HG03159 (cell line): ENCODE measurements around the gene OSBPL2.

Source experiments
- ATAC-seq: cut with Tn5 transposase; IDR thresholded peaks from one replicate; pipeline ENCODE4 v1.9.1; 2021; ENCODE audit warnings: mild to moderate bottlenecking, moderate library complexity; ENCODE audit not compliant: unreplicated experiment

Gene OSBPL2

DNA sequence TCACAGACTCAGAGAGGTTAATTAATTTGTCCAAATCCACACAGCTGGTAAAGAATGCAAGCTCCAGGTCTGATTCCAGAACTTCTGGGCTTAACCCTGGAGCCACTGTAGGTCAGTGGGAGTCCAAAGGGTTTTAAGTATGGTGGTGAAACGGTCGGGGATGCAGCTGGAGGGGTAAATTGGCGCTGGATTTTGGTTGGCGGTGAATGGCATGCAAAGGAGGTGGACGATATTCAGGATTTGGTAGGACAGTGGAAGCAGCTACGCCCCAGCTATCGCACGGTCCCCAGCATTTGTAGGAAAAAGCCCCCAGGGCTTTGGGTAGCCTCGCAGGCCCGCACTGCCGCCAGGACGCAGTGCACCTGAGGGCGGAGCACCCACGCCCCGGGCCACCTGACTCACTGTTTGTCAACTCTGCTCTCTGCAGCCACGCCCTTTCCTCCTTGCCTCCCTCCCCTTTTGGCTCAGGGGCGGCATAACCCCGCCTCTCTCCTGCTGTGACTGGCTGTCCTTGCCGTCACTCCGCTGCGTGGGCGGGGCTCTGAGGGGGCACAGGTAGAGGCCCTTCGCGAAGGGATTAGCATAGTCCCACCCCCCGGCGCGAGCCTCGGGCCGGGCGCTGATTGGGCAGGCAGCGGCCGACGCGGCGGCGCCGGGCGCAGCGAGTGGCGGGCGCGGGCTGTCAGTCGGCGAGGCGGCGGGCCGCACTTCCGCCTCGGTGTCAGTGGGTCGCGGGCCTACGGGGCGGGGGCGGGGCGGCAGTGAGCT, at the start of gene OSBPL2:
Gene OSBPL2, plus strand, starts transcription at position 721 of the 768 bp plus-strand sequence. CDS start 17,664 bp downstream, outside the sequence.
- peak; percentile 98 for ATAC-seq

DNA sequence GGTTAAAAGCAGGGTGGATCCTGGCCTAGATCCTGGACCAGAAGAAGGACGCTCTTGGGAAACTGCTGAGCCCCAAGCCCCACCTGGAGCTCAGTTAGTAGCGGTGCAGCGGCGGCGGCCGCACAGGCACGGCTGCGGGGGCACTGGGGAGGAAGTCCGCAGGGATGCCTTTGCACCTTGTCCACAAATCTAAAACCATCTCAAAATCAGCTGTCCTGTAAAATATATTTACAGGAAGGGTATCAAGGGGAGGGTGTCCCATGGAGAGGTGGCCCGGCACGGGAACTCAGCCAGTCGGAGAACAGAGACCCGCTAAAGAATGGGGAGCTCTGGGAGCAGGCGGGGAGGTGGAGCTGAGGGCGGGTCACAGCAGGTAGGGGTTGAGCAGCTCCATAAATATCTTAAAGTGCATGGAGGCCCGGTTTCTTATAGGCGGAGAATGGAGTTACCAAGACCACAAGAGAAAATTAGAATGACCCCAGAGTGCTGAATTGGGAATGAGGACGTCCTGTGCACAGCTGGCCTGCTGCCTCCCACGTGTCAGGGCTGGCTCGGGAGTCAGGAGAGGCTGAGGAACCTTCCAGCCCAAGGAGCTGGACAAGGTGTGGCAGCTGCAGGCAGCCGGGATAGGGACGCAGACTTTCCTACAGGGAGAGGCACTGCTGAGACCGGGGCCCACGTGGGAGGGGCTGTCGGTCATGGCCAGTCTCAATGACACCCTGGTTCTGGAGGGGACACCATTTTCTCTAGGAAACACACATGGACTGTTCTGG, 47.5 kb upstream of the OSBPL2 start:
- ATAC-seq = no peak

DNA sequence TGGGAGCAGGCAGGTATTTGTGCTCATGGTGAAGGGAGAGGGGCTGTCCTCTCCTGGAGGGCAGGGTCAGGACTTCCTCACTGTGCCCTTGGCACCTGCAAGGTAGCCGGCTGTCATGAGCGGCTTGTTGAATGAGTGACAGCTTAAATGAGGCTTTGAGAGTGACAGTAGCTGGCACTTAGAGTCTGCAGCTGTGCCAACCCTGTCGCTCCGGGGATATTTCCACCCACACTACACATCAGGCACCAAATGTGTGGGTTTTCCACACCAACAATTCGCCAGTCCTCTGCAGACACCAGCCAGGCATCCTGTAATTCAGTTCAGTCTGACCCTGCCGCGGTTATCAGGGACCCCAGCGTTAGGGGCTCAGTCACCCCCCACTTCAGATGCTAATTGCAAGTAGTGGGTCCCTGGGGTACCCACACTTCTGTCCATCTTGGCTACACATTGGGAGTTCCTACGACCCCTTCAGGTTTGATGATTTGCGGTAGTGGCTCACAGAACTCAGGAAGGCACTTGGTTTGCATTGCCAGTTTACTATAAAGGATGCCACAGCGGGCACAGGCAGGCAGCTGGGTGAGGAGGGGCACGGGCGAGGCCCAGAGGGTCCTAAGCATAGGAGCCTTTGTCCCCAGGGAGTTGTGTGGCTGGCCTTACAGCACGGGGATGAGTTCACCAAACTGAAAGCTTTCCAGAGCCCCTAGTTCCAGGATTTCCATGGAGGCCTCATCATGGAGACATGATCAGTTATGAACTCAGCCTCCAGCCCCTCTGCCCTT, 46.4 kb upstream of the OSBPL2 start:
- ATAC-seq = no peak

DNA sequence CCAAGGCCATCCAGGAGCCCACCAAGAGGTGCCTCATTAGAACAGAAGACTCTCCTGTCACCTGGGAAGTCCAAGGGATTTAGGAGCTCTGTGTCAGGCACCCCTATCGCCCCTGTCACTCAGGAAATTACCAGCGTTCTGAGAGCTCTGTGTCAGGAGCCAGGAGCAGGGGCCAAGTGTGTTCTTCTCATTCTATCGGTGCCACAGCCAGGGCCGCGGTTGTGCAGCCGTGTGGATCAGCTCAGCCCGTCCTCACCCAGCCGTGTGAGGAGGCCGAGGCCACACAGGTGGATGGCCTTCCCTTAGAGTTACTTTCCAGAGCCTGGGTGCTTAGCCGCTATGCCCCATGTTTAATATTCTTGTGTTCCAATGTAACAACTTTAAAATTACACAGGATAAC, 45.7 kb upstream of the OSBPL2 start:
- ATAC-seq = no peak

DNA sequence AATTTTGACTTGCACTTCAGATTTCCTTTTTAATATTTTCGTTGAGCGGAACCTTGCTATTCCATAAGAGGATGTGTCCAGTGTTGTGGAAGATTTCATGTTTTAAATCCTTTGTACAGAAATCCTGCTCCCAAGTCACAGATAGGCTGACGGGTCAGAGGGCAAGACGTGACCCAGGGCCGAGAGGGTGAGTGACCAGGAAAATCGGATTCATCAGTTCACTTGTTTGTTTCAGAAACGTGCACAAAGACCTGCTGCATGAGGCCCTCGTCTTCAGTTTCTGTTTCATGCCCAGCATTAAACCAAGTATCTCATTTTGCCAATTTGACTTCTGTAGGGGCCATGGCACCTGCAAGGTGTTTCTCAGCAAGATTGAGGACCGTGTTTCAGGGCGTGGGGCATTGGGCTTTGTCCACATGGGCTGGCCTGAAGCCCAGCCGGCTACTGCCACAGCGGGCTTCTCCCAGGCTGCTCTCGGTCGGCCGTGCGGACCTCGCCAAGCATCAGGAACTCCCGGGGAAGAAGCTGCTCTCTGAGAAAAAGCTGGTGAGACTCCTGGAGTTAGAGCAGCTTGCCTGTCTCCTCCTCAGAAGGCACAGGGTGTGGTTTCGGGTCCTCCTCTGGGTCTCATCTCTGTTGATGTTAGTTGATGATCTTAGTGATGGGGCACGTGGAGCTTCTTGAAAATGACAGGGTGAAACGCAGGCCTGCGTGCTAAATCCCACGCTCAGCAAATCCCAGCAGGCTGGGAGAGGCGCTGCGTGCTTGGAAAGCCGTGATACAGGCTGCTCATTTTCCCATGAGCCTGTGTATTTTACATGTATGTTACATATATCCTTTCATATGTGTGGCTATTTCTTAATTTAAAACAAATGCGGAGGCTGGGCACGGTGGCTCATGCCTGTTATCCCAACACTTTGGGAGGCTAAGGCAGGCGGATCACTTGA, 45.0 kb upstream of the OSBPL2 start:
- ATAC-seq = no peak

DNA sequence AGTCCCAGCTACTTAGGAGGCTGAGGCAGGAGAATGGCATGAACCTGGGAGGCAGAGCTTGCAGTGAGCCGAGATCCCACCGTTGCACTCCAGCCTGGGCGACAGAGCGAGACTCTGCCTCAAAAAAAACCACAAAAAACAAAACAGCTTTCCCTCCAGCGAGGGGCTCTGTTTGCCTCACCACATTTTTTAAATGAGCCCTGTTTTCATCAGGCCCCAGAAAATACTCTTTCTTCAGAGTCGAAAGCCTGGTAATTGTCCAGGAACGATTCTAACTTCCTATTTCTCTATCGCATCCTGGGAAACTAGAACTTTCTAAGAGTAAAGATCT, 43.3 kb upstream of the OSBPL2 start:
- no peak for ATAC-seq

DNA sequence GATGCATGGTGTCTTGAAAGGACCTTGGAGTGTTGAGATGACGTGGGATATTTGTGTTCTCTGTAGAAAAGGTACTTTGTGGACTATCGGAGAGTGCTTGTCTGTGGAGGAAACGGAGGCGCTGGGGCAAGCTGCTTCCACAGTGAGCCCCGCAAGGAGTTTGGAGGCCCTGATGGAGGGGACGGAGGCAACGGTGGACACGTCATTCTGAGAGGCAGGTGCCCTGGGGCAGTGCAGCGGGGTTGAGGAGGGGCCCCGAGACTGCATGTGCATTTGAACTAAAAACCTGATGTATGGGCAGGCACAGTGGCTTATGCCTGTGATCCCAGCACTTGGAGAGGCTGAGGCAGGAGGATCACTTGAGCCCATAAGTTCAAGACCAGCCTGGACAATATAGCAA, 42.6 kb upstream of the OSBPL2 start:
- no peak for ATAC-seq

DNA sequence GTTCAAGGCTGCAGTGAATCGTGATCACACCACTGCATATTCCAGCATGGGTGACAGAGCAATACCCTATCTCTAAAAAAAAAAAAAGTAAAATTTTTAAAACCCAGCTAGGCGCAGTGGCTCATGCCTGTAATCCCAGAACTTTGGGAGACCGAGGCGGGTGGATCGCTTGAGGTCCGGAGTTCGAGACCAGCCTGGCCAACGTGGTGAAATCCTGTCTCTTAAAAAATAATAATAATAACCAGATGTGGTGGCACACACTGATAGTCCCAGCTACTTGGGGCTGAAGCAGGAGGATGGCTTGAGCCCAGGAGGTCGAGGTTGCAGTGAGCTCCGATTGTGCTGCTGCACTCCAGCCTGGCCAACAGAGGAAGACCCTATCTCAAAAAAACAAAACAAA, 42.0 kb upstream of the OSBPL2 start:
- no peak for ATAC-seq

DNA sequence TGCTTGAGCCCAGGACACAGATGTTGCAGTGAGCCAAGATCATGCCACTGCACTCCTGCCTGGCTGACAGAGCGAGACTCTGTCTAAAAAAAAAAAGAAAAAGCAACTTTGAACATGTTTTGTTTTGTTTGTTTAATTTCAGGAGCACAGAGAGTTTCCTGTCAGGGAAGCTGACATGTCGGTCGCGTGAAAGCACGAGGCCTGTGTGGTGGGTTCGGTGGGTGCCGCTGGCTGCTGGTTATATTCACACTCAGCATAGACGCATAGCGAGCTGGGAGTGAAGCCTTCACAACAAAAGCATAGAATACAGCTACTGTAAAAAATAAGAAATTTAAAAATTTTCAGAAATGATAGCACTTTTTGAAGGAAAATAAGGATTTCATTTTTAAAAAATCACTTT, 41.0 kb upstream of the OSBPL2 start:
- ATAC-seq = no peak

DNA sequence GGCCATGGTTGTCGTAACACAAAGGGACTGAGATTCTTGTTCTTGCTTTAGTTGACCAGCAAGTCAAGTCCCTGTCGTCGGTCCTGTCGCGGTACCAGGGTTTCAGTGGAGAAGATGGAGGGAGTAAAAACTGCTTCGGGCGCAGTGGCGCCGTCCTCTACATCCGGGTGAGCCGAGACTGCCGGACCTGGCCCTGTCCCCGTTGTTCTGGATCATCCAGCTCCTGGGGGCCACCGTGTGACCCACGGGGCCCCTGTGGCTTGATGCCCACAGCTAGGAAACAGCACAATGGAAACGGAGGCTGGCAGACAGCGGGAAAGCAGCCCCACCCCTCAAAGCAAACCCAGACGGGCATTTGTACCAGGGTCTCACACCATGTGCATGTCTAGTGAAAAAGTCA, 40.5 kb upstream of the OSBPL2 start:
- no peak for ATAC-seq

DNA sequence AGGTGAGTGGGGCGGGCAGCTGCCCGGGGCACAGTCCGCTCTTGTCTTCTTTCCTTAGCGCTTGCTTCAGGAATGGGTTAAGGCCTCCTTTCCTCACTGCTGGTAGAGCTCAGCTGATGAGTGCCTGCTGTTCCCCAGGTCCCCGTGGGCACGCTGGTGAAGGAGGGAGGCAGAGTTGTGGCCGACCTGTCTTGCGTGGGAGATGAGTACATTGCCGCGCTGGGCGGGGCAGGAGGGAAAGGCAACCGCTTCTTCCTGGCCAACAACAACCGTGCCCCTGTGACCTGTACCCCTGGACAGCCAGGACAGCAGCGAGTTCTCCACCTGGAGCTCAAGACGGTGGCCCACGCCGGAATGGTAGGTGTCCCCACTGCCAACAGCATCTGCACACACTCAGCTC, 39.8 kb upstream of the OSBPL2 start:
- ATAC-seq = no peak

DNA sequence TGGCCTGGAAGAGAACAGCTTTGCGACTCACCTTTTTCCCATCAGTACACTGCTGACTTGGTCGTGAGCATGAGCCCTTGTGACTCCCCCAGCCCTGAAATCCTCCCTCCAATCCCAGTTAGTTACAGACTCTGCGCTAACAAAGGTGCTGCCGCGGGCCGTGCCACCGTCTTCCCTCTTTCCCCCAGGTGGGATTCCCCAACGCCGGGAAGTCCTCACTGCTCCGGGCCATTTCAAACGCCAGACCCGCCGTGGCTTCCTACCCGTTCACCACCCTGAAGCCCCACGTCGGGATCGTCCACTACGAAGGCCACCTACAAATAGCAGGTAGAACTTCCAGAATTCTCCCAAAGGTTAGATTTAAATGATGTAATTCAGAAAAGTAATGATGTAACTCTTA, 39.4 kb upstream of the OSBPL2 start:
- no peak for ATAC-seq

DNA sequence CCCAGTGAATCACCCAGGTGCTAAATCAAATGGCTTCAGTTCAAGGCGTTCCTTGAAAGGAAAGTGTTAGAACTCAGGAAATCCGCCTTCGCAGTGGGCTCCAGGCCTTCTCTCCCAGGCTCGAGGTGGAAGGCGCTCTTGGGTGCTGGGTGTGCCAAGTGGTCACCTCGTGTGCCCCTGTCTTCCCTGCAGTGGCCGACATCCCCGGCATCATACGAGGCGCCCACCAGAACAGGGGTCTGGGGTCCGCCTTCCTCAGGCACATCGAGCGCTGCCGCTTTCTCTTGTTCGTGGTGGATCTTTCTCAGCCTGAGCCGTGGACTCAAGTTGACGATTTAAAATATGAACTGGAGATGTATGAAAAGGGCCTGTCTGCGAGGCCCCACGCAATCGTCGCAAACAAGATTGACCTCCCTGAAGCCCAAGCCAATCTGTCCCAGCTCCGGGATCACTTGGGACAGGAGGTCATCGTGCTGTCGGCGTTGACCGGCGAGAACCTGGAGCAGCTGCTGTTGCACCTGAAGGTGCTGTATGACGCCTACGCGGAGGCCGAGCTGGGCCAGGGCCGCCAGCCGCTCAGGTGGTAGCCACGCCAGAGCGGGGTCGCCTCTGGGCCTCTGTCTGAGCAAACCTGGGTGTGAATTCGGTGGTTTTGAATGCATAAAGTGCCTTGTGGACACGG, 37.7 kb upstream of the OSBPL2 start:
- no peak for ATAC-seq

DNA sequence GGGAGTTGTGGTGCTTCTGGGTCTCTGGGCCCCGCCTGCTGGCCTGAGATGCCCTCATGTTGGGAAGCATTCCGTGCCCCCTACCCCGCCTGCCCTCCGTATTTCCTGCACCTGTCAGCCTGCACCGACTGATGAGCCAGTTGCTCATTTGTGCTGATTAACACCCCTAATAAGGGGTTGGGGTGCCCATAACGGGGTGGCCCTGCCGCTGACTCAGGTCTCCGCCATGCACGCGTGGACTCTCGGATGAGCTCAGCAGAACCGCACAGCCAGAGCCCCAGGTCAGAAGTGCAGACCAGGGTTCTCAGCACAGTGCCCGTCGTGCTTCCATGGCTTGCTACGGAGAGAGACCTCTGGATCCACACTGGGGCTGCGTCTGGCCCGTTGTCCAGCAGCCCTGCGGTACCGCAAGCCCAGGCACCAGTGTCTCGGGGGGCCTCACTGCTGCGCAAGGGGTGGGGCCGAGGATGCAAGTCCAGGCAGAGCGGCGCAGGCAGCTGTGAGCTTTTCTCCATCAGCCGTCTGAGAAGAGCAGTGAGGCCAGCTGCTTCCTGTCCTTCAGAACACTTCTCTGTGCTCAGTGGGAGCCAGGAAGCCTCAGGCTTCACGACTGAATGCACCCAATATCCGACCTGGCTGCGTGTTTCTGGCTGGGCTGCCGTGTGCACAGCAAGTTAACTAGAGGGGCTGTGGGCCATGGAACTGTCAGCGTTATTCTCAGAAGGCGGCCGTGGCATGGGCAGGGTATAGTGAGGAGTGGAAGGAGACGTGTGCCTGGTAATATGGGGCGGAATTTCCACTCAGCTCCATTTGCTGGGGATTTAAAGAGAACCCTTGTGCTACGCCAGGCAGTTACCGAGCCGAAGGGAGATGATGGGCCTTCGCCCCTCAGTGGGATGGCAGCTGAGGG, 36.9 kb upstream of the OSBPL2 start:
- ATAC-seq = no peak

DNA sequence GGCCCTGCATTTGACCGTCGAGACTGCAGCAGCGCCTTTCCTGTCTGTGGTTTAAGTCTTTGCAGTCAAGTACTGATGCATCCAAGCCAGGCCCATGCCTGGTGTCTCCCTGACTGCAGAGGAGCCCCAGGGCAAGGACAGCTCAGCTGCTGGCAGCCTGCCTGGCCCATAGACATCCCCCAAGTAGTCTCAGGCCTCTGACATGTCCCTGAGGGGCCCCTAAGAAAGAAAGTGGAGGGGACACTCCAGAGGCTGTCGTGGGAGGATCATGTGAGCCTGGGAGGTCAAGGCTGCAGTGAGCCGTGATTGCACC, 36.3 kb upstream of the OSBPL2 start:
- ATAC-seq = no peak

DNA sequence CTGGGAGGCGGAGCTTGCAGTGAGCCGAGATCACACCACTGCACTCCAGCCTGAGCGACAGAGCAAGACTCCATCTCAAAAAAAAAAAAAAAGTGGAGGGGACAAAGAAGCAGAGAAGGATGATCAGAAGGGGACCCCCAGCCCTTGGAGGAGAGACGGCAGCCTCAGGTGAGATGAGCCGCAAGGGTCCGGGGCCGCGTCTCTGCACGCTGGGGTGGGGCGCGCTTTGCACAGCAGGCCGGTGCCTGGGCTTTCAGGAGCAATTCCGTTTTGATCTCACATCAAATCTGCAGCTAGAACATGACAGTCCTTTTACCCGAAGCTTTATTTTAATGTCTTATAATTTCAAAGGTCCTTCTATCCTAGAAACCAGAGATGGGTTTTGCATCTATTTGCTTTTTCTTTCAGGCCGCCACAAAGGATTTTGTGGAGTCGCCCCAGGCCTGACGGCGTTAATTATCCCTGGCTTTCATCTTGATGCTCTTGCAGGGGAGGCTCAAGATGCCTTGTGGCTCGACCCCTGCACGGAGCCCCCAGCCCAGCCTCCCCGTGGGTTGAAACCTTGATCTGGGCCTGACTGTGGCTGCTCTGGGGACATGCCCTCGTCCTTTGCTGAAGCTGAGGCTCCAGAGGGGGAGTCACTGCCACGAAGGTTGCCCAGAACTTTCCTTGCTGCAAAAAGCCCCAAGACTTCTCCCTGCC, 35.5 kb upstream of the OSBPL2 start:
- ATAC-seq = no peak

DNA sequence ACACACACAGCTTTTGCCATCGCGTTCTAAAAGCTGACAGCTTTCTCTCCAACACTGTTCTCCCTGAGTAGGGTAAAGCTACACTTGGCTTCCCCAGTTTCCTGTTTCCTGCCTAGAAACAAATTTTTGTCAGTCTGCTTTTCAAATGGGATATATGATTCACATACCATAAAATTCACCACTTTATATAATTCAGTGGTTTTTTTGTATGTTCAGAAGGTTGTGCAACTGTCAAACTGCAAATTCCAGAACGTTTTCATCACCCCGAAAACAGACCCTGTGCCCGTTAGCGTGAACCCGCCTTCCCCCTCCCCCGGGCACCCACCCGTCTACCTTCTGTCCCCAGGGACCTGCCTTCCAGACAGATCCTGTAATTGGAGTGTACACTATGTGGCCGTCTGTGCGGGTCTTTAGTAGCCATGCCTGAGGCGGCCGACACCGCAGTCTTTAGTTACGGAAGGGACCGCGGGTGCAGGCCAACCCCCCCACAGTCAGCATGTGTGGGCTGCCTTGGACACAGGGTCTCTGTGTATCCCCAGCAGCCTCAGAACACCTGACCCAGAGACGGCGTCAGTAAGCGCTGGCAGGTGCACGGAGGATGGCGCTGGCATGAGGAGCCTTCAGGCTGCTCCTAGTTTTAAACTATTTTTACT, 34.8 kb upstream of the OSBPL2 start:
- no peak for ATAC-seq
